Fibroblast of lung (primary cell): ENCODE results near the gene SRGAP1.

Experiments
- CTCF ChIP-seq, 2 donors: IDR thresholded peaks in 1 of 2; conservative IDR thresholded peaks in 1 of 2; 1 replicate in 1 of 2; 2 replicates in 1 of 2; pipeline ENCODE4 v1.5.1; 2011 to 2012; ENCODE audit warnings: low read length in 2 of 2, control low read depth in 1 of 2, inconsistent platforms in 1 of 2, low read depth in 1 of 2, mild to moderate bottlenecking in 1 of 2
- EZH2 ChIP-seq: IDR thresholded peaks from 2 replicates; pipeline ENCODE4 v1.5.1; 2012; ENCODE audit warnings: low read length, control low read depth, mild to moderate bottlenecking; ENCODE audit errors: missing control alignments

- no peak for TF ChIP-seq CTCF (conservative IDR thresholded peaks at IDR 0.05 in 1 of 2, IDR thresholded peaks at IDR 0.05 in 1 of 2; ENCODE audit: low read depth in 1 of 2, low read length in 2 of 2)
- TF ChIP-seq EZH2: no peak
Observed at GRCh38 chr12:64186789-64187188, 342.3 kb downstream of the SRGAP1 start.
